Neural cell (in vitro differentiated cells): Measurements from ENCODE around the gene SF3B4. TPM values are rescaled to one million over a fixed set of nuclear protein-coding genes. Genes with fewer than 3 reads are reported as not detected.

Experiments used
- H2AFZ ChIP-seq: fragments of 200-600, 300-800 bp; sonication (generic), shearing (Covaris generic); 2 replicates; pipeline ENCODE4 v1.6.0; 2014; ENCODE audit warnings: low read depth, mild to moderate bottlenecking, antibody characterized with exemption, low read length, moderate library complexity
- H3F3A ChIP-seq: fragments of 200-600 bp; shearing (Covaris generic); 2 replicates; pipeline ENCODE4 v1.6.1; 2016; ENCODE audit warnings: mild to moderate bottlenecking, moderate library complexity, mixed read lengths, antibody characterized with exemption, low read length; ENCODE audit not compliant: insufficient read depth, poor library complexity, severe bottlenecking
- H3K27ac ChIP-seq: fragments of 200-600, 300-800 bp; sonication (generic), shearing (Covaris generic); 2 replicates; pipeline ENCODE4 v1.5.1; 2014; ENCODE audit warnings: mild to moderate bottlenecking, low read length, moderate library complexity
- H3K27me3 ChIP-seq: fragments of 300-800, 200-600 bp; sonication (generic), shearing (Covaris generic); 2 replicates; pipeline ENCODE4 v1.6.0; 2014; ENCODE audit warnings: mild to moderate bottlenecking, low read depth, low read length, moderate library complexity; ENCODE audit not compliant: insufficient read depth
- H3K36me3 ChIP-seq: fragments of 300-800, 200-600 bp; sonication (generic), shearing (Covaris generic); 2 replicates; pipeline ENCODE4 v1.5.1; 2014; ENCODE audit warnings: mild to moderate bottlenecking, antibody characterized with exemption, low read length, moderate library complexity; ENCODE audit not compliant: insufficient read depth
- H3K4me2 ChIP-seq: fragments of 300-800, 200-600 bp; sonication (generic), shearing (Covaris generic); 2 replicates; pipeline ENCODE4 v1.6.0; 2014; ENCODE audit warnings: mild to moderate bottlenecking, low read length
- H3K4me3 ChIP-seq: fragments of 300-800, 200-600 bp; sonication (generic), shearing (Covaris generic); 2 replicates; pipeline ENCODE4 v1.5.1; 2014; ENCODE audit warnings: mild to moderate bottlenecking, low read length, moderate library complexity
- H3K79me2 ChIP-seq: fragments of 200-600 bp; shearing (Covaris generic); replicated peaks from 2 replicates; pipeline ENCODE4 v1.6.0; 2014; ENCODE audit warnings: mild to moderate bottlenecking, low read length, moderate library complexity; ENCODE audit not compliant: insufficient read depth
- H3K9ac ChIP-seq: fragments of 300-800, 200-600 bp; sonication (generic), shearing (Covaris generic); 2 replicates; pipeline ENCODE4 v1.6.1; 2016; ENCODE audit warnings: mild to moderate bottlenecking, low read length, mixed read lengths
- H3K9me2 ChIP-seq: fragments of 200-600 bp; shearing (Covaris generic); 2 replicates; pipeline ENCODE4 v1.6.1; 2016; ENCODE audit warnings: mild to moderate bottlenecking, low read length, mixed read lengths; ENCODE audit not compliant: insufficient read depth
- H3K9me3 ChIP-seq: fragments of 200-600, 300-800 bp; sonication (generic), shearing (Covaris generic); 2 replicates; pipeline ENCODE4 v1.6.1; 2016; ENCODE audit warnings: mild to moderate bottlenecking, mixed run types, low read length, moderate library complexity, mixed read lengths
- H4K20me1 ChIP-seq: fragments of 200-600 bp; shearing (Covaris generic); 2 replicates; pipeline ENCODE4 v1.6.1; 2016; ENCODE audit warnings: mild to moderate bottlenecking, mixed run types; ENCODE audit not compliant: insufficient read depth
- CTCF ChIP-seq: fragments of 450-650 bp; IDR thresholded peaks from 2 replicates; pipeline ENCODE4 v1.5.1; 2014; ENCODE audit warnings: antibody characterized with exemption, mild to moderate bottlenecking, moderate library complexity; ENCODE audit not compliant: poor library complexity, severe bottlenecking
- EP300 ChIP-seq: fragments of 450-650 bp; conservative IDR thresholded peaks from 2 replicates; pipeline ENCODE4 v1.6.1; 2014; ENCODE audit warnings: antibody characterized with exemption, mild to moderate bottlenecking, moderate library complexity; ENCODE audit not compliant: poor library complexity, severe bottlenecking
- EZH2 ChIP-seq: fragments of 200-600, 300-800 bp; shearing (Covaris generic), sonication (generic); IDR thresholded peaks from 2 replicates; pipeline ENCODE4 v1.6.1; 2014; ENCODE audit warnings: antibody characterized with exemption, low read length, borderline replicate concordance, mild to moderate bottlenecking; ENCODE audit not compliant: insufficient read depth, poor library complexity, severe bottlenecking
- MXI1 ChIP-seq: fragments of 450-650 bp; conservative IDR thresholded peaks from 2 replicates; pipeline ENCODE4 v1.6.1; 2014; ENCODE audit warnings: antibody characterized with exemption, mild to moderate bottlenecking; ENCODE audit not compliant: poor library complexity, severe bottlenecking
- POLR2AphosphoS5 ChIP-seq: IDR thresholded peaks from 2 replicates; pipeline ENCODE4 v1.6.1; 2012
- RAD21 ChIP-seq: fragments of 450-650 bp; conservative IDR thresholded peaks from 2 replicates; pipeline ENCODE4 v1.6.1; 2014; ENCODE audit warnings: antibody characterized with exemption, mild to moderate bottlenecking, moderate library complexity
- REST ChIP-seq: IDR thresholded peaks from 2 replicates; pipeline ENCODE4 v1.6.1; 2012; ENCODE audit warnings: borderline replicate concordance
- SMC3 ChIP-seq: fragments of 450-650 bp; conservative IDR thresholded peaks from 2 replicates; pipeline ENCODE4 v1.6.1; 2014; ENCODE audit warnings: antibody characterized with exemption, mild to moderate bottlenecking, moderate library complexity; ENCODE audit not compliant: poor library complexity
- TAF1 ChIP-seq: IDR thresholded peaks from 2 replicates; pipeline ENCODE4 v1.6.1; 2012; ENCODE audit warnings: low read depth
- polyA plus RNA-seq: library from polyadenylated mRNA; depleted of rRNA; stranded (reverse); fragments of >200 nt; gene quantifications from 2 replicates; pipeline ENCODE4 v1.2.3, GENCODE V29; 2014

Gene SF3B4
- polyA plus RNA-seq, 1 donor from 2014 or later, result 14.1 TPM

GRCh38 chr1:149877211-149877946, 50.2 kb downstream of the SF3B4 start:
- Histone ChIP-seq H3K9ac (no peak overlapping the region), H2AFZ (no peak overlapping the region), H3K27me3 (no peaks in the 10 kb centered on the region), H3K4me3 (no peak overlapping the region), H4K20me1 (no peaks in the 10 kb centered on the region), H3F3A (no peaks in the 10 kb centered on the region), H3K79me2 (peaks cover 15% of the 10 kb centered on the region), H3K9me3 (no peaks in the 10 kb centered on the region), H3K36me3 (no peaks in the 10 kb centered on the region), H3K9me2 (no peaks in the 10 kb centered on the region), H3K27ac (no peak overlapping the region), H3K4me2 (no peak overlapping the region)
- TF ChIP-seq CTCF, result no peak
- no peak for TF ChIP-seq REST
- TF ChIP-seq EP300, result no peak
- TF ChIP-seq POLR2AphosphoS5, result no peak
- TF ChIP-seq SMC3, result no peak
- TF ChIP-seq TAF1, result no peak
- no peak for TF ChIP-seq EZH2
- no peak for TF ChIP-seq MXI1
- no peak for TF ChIP-seq RAD21

Other genes starting within 250 kb of the SF3B4 start
- gene FCGR1A, start 145.1 kb downstream of the SF3B4 start, polyA plus RNA-seq, result not detected in 2 replicates
- 19.6 and 26.3 TPM in 2 replicates for gene BOLA1, start 28.2 kb downstream of the SF3B4 start, polyA plus RNA-seq
- gene SV2A, start 10.0 kb downstream of the SF3B4 start, polyA plus RNA-seq, result 78.1 and 95.3 TPM in 2 replicates
- 0.58 and 1.6 TPM in 2 replicates for gene MTMR11, start 9.1 kb upstream of the SF3B4 start, polyA plus RNA-seq
- gene OTUD7B, start 82.9 kb upstream of the SF3B4 start, polyA plus RNA-seq, result 2.1 and 5.4 TPM in 2 replicates
- gene VPS45, start 140.0 kb upstream of the SF3B4 start, polyA plus RNA-seq, result 150 and 174 TPM in 2 replicates
- gene PLEKHO1, start 222.1 kb upstream of the SF3B4 start, polyA plus RNA-seq, result 203 and 213 TPM in 2 replicates